LNCAP (cell line): ENCODE data around the gene MUSK.

Source experiments
- TF ChIP-seq, protein P1 (sequence below): fragments of 450-650 bp; IDR thresholded peaks from 2 replicates; pipeline ENCODE4 v1.5.1; 2017; ENCODE audit warnings: mild to moderate bottlenecking

Gene MUSK

DNA sequence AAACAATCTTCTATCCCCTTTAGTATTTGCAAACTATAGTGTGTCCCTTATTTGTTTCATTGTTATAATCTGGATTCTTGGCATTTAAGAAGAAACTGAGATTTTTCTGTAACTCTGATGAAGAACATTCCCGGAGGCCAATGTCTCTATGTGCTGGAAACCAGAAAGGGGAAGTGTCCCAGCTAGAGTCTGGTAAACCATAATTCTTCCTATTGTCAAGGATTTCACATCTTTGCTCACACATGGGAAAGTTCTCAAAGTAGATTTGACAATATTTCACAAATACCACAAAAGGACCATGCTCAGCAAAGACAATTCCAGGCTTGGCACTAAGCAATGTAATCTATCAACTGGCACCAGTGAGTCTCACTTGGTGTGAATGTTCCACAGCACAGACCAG, 146.8 kb downstream of the MUSK start:
- TF ChIP-seq, protein P1, sequence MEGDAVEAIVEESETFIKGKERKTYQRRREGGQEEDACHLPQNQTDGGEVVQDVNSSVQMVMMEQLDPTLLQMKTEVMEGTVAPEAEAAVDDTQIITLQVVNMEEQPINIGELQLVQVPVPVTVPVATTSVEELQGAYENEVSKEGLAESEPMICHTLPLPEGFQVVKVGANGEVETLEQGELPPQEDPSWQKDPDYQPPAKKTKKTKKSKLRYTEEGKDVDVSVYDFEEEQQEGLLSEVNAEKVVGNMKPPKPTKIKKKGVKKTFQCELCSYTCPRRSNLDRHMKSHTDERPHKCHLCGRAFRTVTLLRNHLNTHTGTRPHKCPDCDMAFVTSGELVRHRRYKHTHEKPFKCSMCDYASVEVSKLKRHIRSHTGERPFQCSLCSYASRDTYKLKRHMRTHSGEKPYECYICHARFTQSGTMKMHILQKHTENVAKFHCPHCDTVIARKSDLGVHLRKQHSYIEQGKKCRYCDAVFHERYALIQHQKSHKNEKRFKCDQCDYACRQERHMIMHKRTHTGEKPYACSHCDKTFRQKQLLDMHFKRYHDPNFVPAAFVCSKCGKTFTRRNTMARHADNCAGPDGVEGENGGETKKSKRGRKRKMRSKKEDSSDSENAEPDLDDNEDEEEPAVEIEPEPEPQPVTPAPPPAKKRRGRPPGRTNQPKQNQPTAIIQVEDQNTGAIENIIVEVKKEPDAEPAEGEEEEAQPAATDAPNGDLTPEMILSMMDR = no peak

DNA sequence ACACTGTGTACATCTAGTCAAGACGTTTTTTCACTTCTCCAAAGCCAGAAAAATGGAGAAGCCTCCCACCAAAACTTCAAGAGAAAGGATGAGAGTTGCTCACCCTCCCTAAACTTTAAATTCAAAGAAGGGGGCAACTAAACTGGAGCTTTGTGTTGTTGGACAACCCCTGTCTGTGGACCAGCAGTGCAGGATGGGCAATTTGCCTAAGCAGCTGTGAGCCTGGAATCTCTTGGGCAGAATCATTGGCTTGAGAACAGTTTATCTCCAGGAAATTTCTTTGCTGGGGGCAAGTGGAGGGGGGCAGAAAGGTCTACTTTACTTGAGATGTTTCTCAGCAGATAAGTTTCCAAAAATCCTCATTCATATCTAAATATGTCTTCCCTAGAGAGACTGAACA, 151.8 kb downstream of the MUSK start:
- TF ChIP-seq, protein P1 = no peak

DNA sequence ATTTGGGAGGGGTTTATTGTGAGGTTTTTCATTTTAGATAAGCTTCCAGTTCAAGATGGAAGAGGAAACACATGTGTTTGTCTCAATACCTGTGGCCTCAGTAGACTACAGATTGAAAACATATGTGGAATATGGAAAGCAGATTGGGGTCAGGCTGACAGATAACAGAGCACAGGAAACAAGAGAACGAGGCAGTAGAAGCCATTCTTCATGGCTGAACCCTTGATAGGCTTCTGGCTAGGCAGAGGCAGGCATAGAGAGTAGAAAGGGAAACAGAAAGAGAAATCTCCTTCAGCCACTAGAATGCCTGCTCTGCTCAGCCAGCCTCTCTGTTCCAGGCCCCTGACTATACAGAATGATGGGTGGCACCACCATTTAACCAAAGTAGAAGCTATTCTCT, 152.5 kb downstream of the MUSK start:
- TF ChIP-seq, protein P1 = no peak

DNA sequence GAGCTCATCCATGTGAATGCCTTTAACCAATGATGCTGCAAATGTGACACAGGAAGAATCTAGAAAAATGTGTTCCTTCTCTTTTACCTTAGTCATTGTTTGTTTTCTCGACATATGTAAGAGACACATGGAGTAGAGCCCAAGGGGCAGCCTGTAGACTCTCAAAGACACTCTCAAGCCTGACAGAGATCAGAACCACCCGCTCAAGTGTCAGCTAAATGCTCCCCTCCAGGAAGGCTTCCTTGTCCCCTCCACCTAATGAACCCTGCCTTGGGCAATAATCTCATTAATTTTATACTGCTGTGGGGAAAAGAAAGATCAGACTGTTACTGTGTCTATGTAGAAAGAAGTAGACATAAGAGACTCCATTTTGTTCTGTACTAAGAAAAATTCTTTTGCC, 157.4 kb downstream of the MUSK start:
- TF ChIP-seq, protein P1 = no peak

DNA sequence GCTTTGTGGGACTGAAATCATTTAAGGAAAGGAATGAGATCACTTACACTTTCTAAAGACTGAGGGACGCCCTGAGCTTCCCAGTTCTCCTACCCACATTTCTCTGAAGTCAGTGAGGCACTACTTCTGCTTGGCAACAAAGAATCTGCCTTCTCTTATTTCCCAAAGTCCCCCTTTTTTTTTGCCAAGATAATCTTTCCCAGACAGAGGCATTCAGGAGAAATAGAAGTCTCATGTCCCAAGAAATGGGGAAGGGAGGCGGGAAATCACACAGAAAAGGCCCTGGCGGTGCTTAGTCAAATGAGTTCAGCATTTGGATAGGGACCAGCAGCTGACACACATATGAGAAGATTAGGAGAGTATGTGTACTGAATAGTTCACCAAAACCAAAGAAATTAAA, 159.7 kb downstream of the MUSK start:
- TF ChIP-seq, protein P1 = no peak

DNA sequence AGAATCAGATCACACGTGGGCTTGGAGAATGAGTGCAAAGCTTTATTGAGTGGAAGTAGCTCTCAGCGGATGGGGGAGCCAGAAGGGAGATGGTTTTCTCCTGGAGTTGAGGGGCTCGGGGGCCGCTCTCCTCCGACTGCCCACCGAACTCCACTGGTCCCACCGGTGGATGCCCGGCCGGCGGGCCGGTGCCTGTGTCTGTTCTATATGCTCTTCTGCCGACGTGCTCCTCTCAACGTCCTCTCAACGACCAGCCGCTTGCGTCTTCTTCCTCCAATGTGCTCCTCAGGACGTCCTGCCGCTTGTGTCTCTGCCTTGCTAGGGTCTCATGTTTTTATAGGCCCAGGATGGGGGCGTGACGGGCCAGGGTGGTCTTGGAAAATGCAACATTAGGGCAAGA, 161.9 kb downstream of the MUSK start:
- TF ChIP-seq, protein P1 = no peak

DNA sequence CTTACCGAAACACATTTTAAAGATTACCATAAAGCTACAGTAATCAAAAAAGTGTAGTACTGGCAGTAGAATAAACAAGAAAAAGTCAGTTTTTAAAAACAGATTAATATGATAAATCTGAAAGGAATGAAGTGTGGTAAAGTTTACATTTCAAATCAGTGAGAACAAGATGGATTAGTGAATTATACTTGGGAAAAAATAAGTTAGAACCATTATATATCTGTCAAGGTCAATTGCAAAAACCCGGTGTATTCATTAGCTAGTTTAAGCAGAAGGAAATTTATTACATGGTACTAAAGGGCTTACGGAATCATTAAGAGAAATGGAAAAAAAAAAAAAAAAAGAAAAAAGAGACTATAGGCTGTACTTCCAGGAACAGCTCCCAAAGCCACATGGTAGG, 164.3 kb downstream of the MUSK start:
- TF ChIP-seq, protein P1 = no peak

DNA sequence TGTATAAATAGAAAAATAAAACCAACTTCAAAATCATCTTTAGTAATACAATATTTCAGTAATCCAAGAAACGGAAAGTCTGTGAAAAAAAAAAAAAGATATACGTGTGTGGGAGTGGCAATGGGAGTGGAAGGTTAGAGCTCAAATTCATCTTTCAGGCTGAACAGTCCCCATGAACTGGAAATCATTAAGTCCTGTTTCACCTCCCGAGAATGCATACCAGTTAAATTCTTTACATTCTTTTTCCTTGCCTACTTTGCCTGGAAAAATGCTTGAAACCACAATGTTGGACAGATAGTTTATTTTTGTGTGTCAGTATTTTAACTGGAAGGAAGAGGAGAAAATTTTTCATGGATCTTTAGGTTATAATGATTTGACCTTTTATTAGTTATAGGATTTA, 166.8 kb downstream of the MUSK start:
- TF ChIP-seq, protein P1 = no peak
